ENCODE data around the gene AMBRA1. TPM values are rescaled to one million over a fixed set of nuclear protein-coding genes. Genes with fewer than 3 reads are reported as not detected.

AMBRA1 gene
- total and polyA plus RNA-seq, 2 experiments from 2014 or later: 10.5 to 52.7 TPM

DNA sequence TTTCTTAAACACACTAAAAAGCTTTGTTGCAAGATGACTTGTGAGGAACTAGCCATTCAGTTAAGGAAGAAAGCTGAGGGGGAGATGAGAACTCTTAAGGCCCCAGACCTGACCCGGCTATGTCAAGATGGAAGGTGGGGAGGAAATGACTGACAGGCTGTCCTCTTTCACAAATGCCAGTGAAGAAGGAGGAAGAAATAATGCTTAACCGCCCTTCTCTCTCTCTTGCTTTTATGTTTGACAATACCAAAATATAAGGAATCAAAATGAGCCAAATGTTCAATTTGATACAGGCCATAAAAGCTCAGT is 87.4 kb downstream of the AMBRA1 start:
- Histone ChIP-seq H3K4me3 (no peak overlapping the region), H3K36me3 (no peaks in the 10 kb centered on the region), H3K27me3 (no peaks in the 10 kb centered on the region), H3K9me3 (ENCODE audit: low read depth) (no peaks in the 10 kb centered on the region), H3K4me1 (ENCODE audit: low read depth) (peaks cover 15% of the 10 kb centered on the region), H3K27ac (peak overlapping the region; percentile 74)
- TF ChIP-seq, protein P1, sequence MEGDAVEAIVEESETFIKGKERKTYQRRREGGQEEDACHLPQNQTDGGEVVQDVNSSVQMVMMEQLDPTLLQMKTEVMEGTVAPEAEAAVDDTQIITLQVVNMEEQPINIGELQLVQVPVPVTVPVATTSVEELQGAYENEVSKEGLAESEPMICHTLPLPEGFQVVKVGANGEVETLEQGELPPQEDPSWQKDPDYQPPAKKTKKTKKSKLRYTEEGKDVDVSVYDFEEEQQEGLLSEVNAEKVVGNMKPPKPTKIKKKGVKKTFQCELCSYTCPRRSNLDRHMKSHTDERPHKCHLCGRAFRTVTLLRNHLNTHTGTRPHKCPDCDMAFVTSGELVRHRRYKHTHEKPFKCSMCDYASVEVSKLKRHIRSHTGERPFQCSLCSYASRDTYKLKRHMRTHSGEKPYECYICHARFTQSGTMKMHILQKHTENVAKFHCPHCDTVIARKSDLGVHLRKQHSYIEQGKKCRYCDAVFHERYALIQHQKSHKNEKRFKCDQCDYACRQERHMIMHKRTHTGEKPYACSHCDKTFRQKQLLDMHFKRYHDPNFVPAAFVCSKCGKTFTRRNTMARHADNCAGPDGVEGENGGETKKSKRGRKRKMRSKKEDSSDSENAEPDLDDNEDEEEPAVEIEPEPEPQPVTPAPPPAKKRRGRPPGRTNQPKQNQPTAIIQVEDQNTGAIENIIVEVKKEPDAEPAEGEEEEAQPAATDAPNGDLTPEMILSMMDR (IDR thresholded peaks at IDR 0.05; ENCODE audit: low read depth, low read length): no peak
- DNase-seq (ENCODE audit: low read depth in 1 of 2, low spot score in 1 of 2): no peak

DNA sequence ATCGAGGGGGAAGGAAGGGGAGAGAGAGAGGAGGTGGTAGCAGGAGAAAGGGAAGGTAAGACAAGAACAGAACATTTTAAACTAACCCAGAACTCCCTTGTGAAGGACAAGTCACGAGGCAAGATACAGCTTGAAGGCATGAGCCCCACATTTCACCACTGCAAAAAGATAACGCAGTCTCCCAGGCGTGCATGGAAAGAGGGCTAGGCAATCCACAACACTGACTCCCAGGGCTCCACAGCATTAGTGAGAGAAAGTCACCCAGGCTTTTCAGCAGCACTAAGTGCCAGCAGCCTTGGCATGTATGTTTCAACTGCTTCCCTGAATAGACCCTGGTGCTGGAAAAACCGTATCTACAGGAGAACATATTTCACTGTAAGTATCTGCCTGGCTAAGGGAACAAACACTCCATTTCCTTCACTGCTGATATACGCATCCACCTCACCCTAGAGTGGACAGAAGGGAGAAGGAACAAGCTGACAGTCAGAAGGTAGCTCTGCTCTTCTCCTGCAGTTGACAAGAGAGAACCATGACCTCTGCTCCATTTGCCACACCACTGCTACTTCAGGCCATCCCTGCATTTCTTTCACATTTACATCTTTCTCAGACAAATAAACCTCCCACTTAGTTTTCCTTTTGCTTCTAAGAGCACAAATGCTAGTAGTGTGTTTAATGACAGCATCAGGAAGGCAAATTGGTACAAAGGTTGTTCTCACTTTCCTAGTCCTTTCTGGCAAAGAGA is 87.9 kb downstream of the AMBRA1 start:
- H3K36me3 ChIP-seq: no peaks in the 10 kb centered on the region
- TF ChIP-seq, protein P1 (IDR thresholded peaks at IDR 0.05; ENCODE audit: low read depth, low read length): no peak
- DNase-seq (ENCODE audit: low read depth in 1 of 2, low spot score in 1 of 2): peak; percentile 23 to 70
- H3K4me1 ChIP-seq (ENCODE audit: low read depth): peaks cover 15% of the 10 kb centered on the region
- H3K27me3 ChIP-seq: no peaks in the 10 kb centered on the region
- no peak overlapping the region for H3K4me3 ChIP-seq
- peak overlapping the region; percentile 74 for H3K27ac ChIP-seq
- no peaks in the 10 kb centered on the region for H3K9me3 ChIP-seq (ENCODE audit: low read depth)

DNA sequence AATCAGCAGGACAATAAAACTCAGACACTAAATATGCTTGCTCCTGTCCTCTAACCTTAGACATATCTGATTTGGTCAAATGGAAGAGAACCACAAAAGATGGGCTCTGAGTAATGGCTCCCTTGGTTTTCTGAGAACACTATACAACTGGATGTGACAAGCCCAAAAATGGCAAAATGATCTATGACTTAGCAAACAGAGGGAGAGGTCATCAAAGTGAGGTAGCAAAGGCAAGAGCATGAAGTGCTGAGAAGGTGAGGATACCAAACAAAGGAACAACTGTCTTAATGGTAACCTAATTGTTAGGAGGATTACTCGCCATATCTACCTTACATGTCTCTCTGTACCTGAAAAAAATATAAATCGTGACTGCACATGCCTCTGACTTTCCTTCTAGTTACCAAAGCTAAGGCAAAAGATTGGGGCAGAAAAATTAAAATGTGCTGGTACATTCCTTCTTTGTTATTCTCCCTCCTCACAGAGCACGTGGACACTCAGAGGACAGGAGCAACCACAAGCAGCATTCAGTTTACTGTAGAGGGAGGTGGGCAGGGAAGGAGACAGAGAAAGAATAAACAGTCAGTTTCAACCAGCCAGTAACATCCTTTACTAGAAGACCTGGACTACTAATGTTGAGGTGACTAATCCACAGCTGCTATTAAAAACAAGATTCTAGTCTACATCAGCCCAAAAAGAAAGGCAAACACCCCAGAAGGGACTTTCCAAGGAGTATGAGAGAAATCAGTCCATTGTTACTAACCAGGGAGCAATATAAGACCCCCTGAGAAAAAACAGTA is 88.8 kb downstream of the AMBRA1 start:
- H3K27me3 ChIP-seq: no peaks in the 10 kb centered on the region
- H3K27ac ChIP-seq: peak overlapping the region; percentile 74
- H3K4me3 ChIP-seq: no peak overlapping the region
- H3K9me3 ChIP-seq (ENCODE audit: low read depth): no peaks in the 10 kb centered on the region
- peaks cover 21% of the 10 kb centered on the region for H3K4me1 ChIP-seq (ENCODE audit: low read depth)
- H3K36me3 ChIP-seq: no peaks in the 10 kb centered on the region
- no peak for DNase-seq (ENCODE audit: low read depth in 1 of 2, low spot score in 1 of 2)
- TF ChIP-seq, protein P1 (IDR thresholded peaks at IDR 0.05; ENCODE audit: low read depth, low read length): no peak

DNA sequence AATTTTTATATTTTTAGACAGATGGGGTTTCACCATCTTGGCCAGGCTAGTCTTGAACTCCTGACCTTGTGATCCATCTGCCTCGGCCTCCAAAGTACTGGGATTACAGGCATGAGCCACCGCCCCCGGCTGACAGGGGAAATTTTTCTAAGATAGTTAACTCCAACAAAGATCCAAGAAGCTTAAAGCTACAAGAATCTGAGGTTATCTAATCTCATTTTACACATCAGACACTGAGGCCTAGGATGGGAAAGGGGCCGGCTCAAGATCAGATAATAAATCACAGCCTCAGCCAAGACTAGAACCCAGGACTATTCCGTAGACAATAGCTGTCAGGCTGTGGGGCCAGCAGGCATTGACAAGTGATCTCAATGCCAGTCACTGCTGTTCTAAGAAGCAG is 94.0 kb downstream of the AMBRA1 start:
- TF ChIP-seq, protein P1 (IDR thresholded peaks at IDR 0.05; ENCODE audit: low read depth, low read length): no peak
- no peaks in the 10 kb centered on the region for H3K9me3 ChIP-seq (ENCODE audit: low read depth)
- H3K36me3 ChIP-seq: no peaks in the 10 kb centered on the region
- no peak overlapping the region for H3K4me3 ChIP-seq
- peaks cover 15% of the 10 kb centered on the region for H3K4me1 ChIP-seq (ENCODE audit: low read depth)
- no peaks in the 10 kb centered on the region for H3K27me3 ChIP-seq
- DNase-seq (ENCODE audit: low read depth in 1 of 2, low spot score in 1 of 2): no peak
- no peak overlapping the region for H3K27ac ChIP-seq

DNA sequence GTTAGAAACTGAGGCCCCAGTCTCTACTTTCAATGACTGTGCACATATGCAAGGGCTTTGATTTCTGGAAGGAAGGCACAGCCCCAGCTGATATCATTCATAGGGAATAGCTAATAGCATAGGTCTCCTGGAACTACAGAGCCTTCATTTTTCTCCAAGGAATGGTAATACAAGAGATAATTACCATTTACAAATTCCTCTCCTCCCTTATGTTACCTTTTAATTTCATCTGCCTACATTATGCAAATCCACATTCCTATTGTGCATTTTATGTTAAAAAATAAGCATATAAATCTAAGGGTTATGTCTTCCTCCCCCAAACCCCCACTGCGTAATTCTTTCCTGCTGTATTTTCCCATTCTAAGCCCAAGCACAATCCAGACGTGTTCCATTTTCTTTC is 94.9 kb downstream of the AMBRA1 start:
- H3K36me3 ChIP-seq: no peaks in the 10 kb centered on the region
- peaks cover 15% of the 10 kb centered on the region for H3K4me1 ChIP-seq (ENCODE audit: low read depth)
- no peak overlapping the region for H3K4me3 ChIP-seq
- no peak overlapping the region for H3K27ac ChIP-seq
- no peaks in the 10 kb centered on the region for H3K9me3 ChIP-seq (ENCODE audit: low read depth)
- TF ChIP-seq, protein P1 (IDR thresholded peaks at IDR 0.05; ENCODE audit: low read depth, low read length): no peak
- H3K27me3 ChIP-seq: no peaks in the 10 kb centered on the region
- no peak for DNase-seq (ENCODE audit: low read depth in 1 of 2, low spot score in 1 of 2)

Measured in cardiac muscle cell (in vitro differentiated cells and primary cell).